RWPE2 (cell line): ENCODE measurements around the gene FAM53B.

ENCODE experiments used
- ATAC-seq: fragments of 200-7000 bp; cut with Tn5 transposase; 3 replicates; pipeline ENCODE4 v1.9.1; 2021; ENCODE audit warnings: low read depth
- DNase-seq: peaks from one replicate; pipeline ENCODE4 v3.0.0-alpha.2; 2020; ENCODE audit warnings: low spot score
- H3K27ac ChIP-seq: fragments of 450-650 bp; 2 replicates; pipeline ENCODE4 v1.5.1; 2017; ENCODE audit warnings: mild to moderate bottlenecking; ENCODE audit not compliant: poor library complexity, severe bottlenecking
- H3K27me3 ChIP-seq: fragments of 250-450 bp; sonication (Bioruptor Pico); 2 replicates; pipeline ENCODE4 v1.5.1; 2021; ENCODE audit warnings: mild to moderate bottlenecking, moderate library complexity; ENCODE audit not compliant: insufficient read depth, poor library complexity, severe bottlenecking
- H3K36me3 ChIP-seq: fragments of 250-450 bp; sonication (Bioruptor Pico); 2 replicates; pipeline ENCODE4 v1.5.1; 2020; ENCODE audit warnings: low read depth, mild to moderate bottlenecking, moderate library complexity
- H3K4me1 ChIP-seq: fragments of 250-450 bp; sonication (Bioruptor Pico); 2 replicates; pipeline ENCODE4 v1.5.1; 2021; ENCODE audit warnings: mild to moderate bottlenecking, moderate library complexity; ENCODE audit not compliant: insufficient read depth, poor library complexity, severe bottlenecking
- H3K4me3 ChIP-seq: fragments of 250-450 bp; sonication (Bioruptor Pico); 2 replicates; pipeline ENCODE4 v1.5.1; 2021; ENCODE audit warnings: mild to moderate bottlenecking, moderate library complexity; ENCODE audit not compliant: severe bottlenecking
- H3K9me3 ChIP-seq: fragments of 250-450 bp; sonication (Bioruptor Pico); 2 replicates; pipeline ENCODE4 v1.5.1; 2021; ENCODE audit warnings: mild to moderate bottlenecking, moderate library complexity; ENCODE audit not compliant: severe bottlenecking
- TF ChIP-seq, protein P1 (sequence below): fragments of 450-650 bp; IDR thresholded peaks from one replicate; pipeline ENCODE4 v1.5.1; 2017; ENCODE audit warnings: mild to moderate bottlenecking, moderate library complexity; ENCODE audit not compliant: poor library complexity, severe bottlenecking

FAM53B gene

GRCh38 chr10:124665558-124665957 is 78.6 kb downstream of the FAM53B start:
- no peaks in the 10 kb centered on the region for H3K36me3 ChIP-seq
- no peaks in the 10 kb centered on the region for H3K4me1 ChIP-seq
- ATAC-seq: peak; percentile 24; the same call in 1 of the 3 replicates
- TF ChIP-seq, protein P1, sequence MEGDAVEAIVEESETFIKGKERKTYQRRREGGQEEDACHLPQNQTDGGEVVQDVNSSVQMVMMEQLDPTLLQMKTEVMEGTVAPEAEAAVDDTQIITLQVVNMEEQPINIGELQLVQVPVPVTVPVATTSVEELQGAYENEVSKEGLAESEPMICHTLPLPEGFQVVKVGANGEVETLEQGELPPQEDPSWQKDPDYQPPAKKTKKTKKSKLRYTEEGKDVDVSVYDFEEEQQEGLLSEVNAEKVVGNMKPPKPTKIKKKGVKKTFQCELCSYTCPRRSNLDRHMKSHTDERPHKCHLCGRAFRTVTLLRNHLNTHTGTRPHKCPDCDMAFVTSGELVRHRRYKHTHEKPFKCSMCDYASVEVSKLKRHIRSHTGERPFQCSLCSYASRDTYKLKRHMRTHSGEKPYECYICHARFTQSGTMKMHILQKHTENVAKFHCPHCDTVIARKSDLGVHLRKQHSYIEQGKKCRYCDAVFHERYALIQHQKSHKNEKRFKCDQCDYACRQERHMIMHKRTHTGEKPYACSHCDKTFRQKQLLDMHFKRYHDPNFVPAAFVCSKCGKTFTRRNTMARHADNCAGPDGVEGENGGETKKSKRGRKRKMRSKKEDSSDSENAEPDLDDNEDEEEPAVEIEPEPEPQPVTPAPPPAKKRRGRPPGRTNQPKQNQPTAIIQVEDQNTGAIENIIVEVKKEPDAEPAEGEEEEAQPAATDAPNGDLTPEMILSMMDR: no peak
- no peak overlapping the region for H3K4me3 ChIP-seq
- no peaks in the 10 kb centered on the region for H3K9me3 ChIP-seq
- no peak overlapping the region for H3K27ac ChIP-seq
- no peaks in the 10 kb centered on the region for H3K27me3 ChIP-seq
- no peak for DNase-seq

DNA sequence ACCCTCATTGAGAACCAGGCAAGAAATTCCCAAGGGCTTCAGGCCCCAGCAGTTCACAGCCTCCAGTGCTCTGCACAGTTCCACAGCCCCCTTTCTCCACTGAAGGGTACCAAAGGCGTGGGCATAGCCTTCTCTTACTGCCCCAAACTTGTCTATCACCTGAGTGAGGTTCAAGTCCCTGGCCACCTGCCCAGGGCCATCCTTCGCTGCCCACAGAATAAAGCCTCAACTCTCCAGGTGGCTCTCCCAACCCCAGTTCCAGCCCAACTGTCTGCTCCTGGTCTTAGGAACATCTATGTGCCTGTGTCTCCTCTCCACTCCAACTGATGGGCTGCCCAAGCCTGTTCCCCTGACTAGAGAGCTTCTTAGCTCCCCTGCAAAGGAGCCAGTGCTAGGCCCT is 79.1 kb downstream of the FAM53B start:
- DNase-seq (no peak), ATAC-seq (no peak)
- Histone ChIP-seq H3K27ac (no peak overlapping the region), H3K4me3 (no peak overlapping the region), H3K36me3 (no peaks in the 10 kb centered on the region), H3K4me1 (no peaks in the 10 kb centered on the region), H3K27me3 (no peaks in the 10 kb centered on the region), H3K9me3 (no peaks in the 10 kb centered on the region)
- TF ChIP-seq, protein P1: no peak

- TF ChIP-seq, protein P1: no peak
- Histone ChIP-seq H3K4me1 (no peaks in the 10 kb centered on the region), H3K4me3 (no peak overlapping the region), H3K36me3 (no peaks in the 10 kb centered on the region), H3K27ac (no peak overlapping the region), H3K9me3 (no peaks in the 10 kb centered on the region), H3K27me3 (no peaks in the 10 kb centered on the region)
- no peak for ATAC-seq
- DNase-seq: no peak
Measured at GRCh38 chr10:124663766-124664360, 80.3 kb downstream of the FAM53B start.

DNA sequence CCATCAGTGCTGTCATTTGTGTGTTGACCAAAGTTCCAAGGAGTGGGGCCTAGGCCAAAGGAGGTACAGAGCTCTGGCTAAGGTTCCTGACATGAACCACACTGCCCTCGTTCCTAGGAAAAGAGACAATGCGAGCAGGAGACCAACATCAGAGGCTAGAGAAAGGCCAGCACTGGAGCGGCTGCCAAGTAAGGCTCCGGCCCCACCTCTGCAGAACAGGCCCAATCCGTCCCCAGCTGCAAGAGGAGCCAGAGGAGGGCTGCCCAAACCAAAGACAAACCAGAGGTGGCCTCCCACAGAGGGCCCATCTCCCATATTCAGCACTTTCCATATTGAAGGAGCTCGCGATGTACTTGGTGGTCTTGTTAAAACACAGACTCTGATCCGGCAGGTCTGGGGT is 81.0 kb downstream of the FAM53B start:
- Histone ChIP-seq H3K4me1 (no peaks in the 10 kb centered on the region), H3K27me3 (no peaks in the 10 kb centered on the region), H3K4me3 (no peak overlapping the region), H3K27ac (no peak overlapping the region), H3K36me3 (no peaks in the 10 kb centered on the region), H3K9me3 (no peaks in the 10 kb centered on the region)
- ATAC-seq (no peak), DNase-seq (no peak)
- TF ChIP-seq, protein P1: no peak

DNA sequence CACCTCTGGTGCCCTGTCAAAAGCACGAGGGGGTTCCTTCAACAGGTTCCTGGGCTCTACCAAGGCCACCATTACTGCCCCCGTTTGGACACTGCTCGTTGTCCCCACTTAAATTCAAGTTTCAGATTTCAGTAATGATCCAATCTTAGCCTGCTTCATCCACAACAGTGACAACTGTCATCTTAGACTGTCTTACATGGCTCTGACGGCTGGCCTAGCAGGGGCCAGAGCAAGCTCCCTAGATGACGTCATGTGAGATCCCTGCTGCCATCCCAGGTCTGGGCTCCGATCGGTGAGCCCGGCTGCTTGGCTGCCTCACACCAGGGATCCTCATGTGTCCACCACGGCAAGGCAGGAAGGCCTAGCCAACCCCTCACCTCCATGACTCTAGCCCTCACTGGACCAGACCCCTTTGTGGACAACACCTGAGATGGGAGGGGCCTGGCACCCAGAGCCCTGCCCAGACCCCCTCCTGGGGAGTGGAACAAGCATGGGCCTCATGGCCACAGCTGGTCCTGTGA is 82.5 kb downstream of the FAM53B start:
- H3K27ac ChIP-seq: no peak overlapping the region
- TF ChIP-seq, protein P1: no peak
- no peaks in the 10 kb centered on the region for H3K36me3 ChIP-seq
- no peaks in the 10 kb centered on the region for H3K27me3 ChIP-seq
- no peak for DNase-seq
- H3K9me3 ChIP-seq: no peaks in the 10 kb centered on the region
- ATAC-seq: no peak
- no peak overlapping the region for H3K4me3 ChIP-seq
- H3K4me1 ChIP-seq: no peaks in the 10 kb centered on the region
